ENCODE results near the gene TRAK2. TPM values are rescaled to one million over a fixed set of nuclear protein-coding genes. Genes with fewer than 3 reads are reported as not detected.
"Not testable (repeated sequence)": the region's sequence is repeated elsewhere in the genome, so short reads cannot be mapped to it uniquely, and the experiment has no call there.

Gene TRAK2
- total and polyA plus RNA-seq, 2 experiments from 2014 or later = 6.7 to 17.0 TPM

DNA sequence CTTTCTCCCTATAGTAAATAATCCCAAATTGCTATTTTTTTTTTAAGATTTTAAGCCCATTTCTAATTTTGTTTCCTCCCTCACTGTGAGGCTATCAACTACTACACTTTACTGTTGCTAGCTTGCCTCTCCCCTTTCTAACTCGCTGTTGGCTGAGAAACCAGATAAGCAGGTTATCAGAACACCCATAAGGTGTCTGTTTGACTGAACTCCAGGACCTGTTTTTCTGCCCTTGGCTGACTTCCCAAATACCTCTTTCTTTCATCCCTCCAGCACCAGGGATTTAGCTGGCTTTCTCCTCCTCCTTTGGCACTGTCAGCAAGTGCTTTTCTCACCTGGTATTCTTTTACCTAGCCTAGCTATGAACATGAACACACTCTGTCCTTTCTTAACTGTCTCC is 11.1 kb downstream of the TRAK2 start:
- no peaks in the 10 kb centered on the region; the same call in 2 of the 3 replicates for H3K36me3 Mint-ChIP-seq (ENCODE audit: low read depth)
- Histone ChIP-seq H3K27ac (ENCODE audit: low read depth) (0 out of 2 replicates have a peak overlapping the region, but pooled peaks have one; percentile 5), H3F3A (replicated peaks; ENCODE audit: low read depth) (no peaks in the 10 kb centered on the region), H3K4me1 (ENCODE audit: insufficient read depth) (no peaks in the 10 kb centered on the region), H3K4me3 (no peak overlapping the region), H3K27me3 (ENCODE audit: insufficient read depth) (no peaks in the 10 kb centered on the region), H4K20me1 (replicated peaks; ENCODE audit: insufficient read depth) (peaks cover 6% of the 10 kb centered on the region), H3K36me3 (ENCODE audit: insufficient read depth) (no peaks in the 10 kb centered on the region), H3K4me2 (no peak overlapping the region), H2AFZ (no peak overlapping the region), H3K9me2 (ENCODE audit: insufficient read depth) (no peaks in the 10 kb centered on the region), H3K79me2 (replicated peaks; ENCODE audit: insufficient read depth) (peaks cover 26% of the 10 kb centered on the region)
- TF ChIP-seq ZNF114 (CRISPR knock-in tag; IDR thresholded peaks at IDR 0.05) (no peak), EZH2 (IDR thresholded peaks at IDR 0.05; ENCODE audit: low read depth, unreplicated experiment) (no peak)
- TF ChIP-seq, protein P1, sequence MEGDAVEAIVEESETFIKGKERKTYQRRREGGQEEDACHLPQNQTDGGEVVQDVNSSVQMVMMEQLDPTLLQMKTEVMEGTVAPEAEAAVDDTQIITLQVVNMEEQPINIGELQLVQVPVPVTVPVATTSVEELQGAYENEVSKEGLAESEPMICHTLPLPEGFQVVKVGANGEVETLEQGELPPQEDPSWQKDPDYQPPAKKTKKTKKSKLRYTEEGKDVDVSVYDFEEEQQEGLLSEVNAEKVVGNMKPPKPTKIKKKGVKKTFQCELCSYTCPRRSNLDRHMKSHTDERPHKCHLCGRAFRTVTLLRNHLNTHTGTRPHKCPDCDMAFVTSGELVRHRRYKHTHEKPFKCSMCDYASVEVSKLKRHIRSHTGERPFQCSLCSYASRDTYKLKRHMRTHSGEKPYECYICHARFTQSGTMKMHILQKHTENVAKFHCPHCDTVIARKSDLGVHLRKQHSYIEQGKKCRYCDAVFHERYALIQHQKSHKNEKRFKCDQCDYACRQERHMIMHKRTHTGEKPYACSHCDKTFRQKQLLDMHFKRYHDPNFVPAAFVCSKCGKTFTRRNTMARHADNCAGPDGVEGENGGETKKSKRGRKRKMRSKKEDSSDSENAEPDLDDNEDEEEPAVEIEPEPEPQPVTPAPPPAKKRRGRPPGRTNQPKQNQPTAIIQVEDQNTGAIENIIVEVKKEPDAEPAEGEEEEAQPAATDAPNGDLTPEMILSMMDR (conservative IDR thresholded peaks at IDR 0.05; ENCODE audit: low read depth in 2 of 2) = no peak
- peaks cover 10% of the 10 kb centered on the region for H3K4me1 Mint-ChIP-seq
- ATAC-seq (peak; percentile 61), DNase-seq (ENCODE audit: low spot score) (peak; percentile 39)
- no peaks in the 10 kb centered on the region for H3K9me3 Mint-ChIP-seq
- no peaks in the 10 kb centered on the region for H3K27me3 Mint-ChIP-seq (ENCODE audit: insufficient read depth, low read depth, poor library complexity)
- peak overlapping the region; percentile 56; the same call in 1 of the 2 replicates for H3K27ac Mint-ChIP-seq
- no peak overlapping the region for H3K4me3 Mint-ChIP-seq

DNA sequence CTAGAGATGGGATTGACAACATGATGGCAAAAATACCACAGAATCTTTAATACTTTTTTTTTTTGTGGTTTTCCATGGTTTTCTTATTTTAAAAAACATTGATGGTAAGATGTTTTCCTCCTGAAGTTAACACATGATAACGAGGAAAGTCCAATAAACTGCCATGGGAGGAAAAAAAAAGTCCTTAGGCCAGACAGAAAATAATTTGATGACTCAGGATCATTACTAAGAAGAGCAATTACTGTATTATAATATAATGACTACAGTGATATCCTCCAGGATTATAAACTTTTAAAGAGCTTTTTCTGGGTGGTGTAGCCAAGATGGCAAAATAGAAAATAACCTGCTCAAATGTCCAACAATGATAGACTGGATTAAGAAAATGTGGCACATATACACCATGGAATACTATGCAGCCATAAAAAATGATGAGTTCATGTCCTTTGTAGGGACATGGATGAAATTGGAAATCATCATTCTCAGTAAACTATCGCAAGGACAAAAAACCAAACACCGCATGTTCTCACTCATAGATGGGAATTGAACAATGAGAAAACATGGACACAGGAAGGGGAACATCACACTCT is 11.8 kb downstream of the TRAK2 start:
- not testable (repeated sequence) for H3K27ac Mint-ChIP-seq; H3K27me3 ChIP-seq (ENCODE audit: insufficient read depth); H3K27ac ChIP-seq (ENCODE audit: low read depth); DNase-seq (ENCODE audit: low spot score); H3K4me1 ChIP-seq (ENCODE audit: insufficient read depth); H3F3A ChIP-seq (replicated peaks; ENCODE audit: low read depth); ATAC-seq; H3K4me3 Mint-ChIP-seq; H3K9me3 Mint-ChIP-seq; H3K4me3 ChIP-seq; H3K9me2 ChIP-seq (ENCODE audit: insufficient read depth); H2AFZ ChIP-seq; H3K4me2 ChIP-seq; H3K4me1 Mint-ChIP-seq; H4K20me1 ChIP-seq (replicated peaks; ENCODE audit: insufficient read depth); H3K27me3 Mint-ChIP-seq (ENCODE audit: insufficient read depth, low read depth, poor library complexity); H3K36me3 Mint-ChIP-seq (ENCODE audit: low read depth); H3K36me3 ChIP-seq (ENCODE audit: insufficient read depth)
- peaks cover 31% of the 10 kb centered on the region for H3K79me2 ChIP-seq (replicated peaks; ENCODE audit: insufficient read depth)

DNA sequence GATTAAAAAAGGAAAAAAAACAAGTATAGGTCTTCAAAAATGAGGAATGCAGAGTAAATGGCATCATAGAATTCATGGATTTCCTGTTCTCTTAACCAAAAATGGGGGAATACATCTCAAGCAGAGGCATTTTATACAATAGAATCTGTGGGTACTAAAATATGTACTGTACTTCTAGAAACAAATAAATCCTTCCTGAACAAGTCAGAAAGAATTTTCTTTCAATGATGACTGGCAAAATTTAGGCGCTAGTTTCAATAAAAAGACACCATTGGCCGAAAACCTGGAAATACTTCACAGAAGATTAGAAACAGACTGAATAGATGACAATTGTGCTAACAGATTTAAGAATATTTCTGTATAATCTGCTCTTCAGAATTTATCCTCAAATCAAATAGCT is 15.1 kb downstream of the TRAK2 start:
- H3K27me3 ChIP-seq (ENCODE audit: insufficient read depth) = no peaks in the 10 kb centered on the region
- H4K20me1 ChIP-seq (replicated peaks; ENCODE audit: insufficient read depth) = peaks cover 3% of the 10 kb centered on the region
- Mint-ChIP-seq H3K4me3 (no peak overlapping the region), H3K9me3 (peaks cover 5% of the 10 kb centered on the region), H3K27me3 (ENCODE audit: insufficient read depth, low read depth, poor library complexity) (no peaks in the 10 kb centered on the region), H3K4me1 (peaks cover 19% of the 10 kb centered on the region), H3K27ac (no peak overlapping the region), H3K36me3 (ENCODE audit: low read depth) (peaks cover 6% of the 10 kb centered on the region)
- no peak overlapping the region for H3K4me2 ChIP-seq
- no peaks in the 10 kb centered on the region for H3K9me2 ChIP-seq (ENCODE audit: insufficient read depth)
- no peak overlapping the region for H3K4me3 ChIP-seq
- peaks cover 4% of the 10 kb centered on the region; the same call in 1 of the 2 replicates for H3K4me1 ChIP-seq (ENCODE audit: insufficient read depth)
- ATAC-seq (no peak), DNase-seq (ENCODE audit: low spot score) (no peak)
- no peak overlapping the region for H2AFZ ChIP-seq
- H3K27ac ChIP-seq (ENCODE audit: low read depth) = no peak overlapping the region
- peaks cover 46% of the 10 kb centered on the region for H3K79me2 ChIP-seq (replicated peaks; ENCODE audit: insufficient read depth)
- H3F3A ChIP-seq (replicated peaks; ENCODE audit: low read depth) = no peaks in the 10 kb centered on the region
- H3K36me3 ChIP-seq (ENCODE audit: insufficient read depth) = no peaks in the 10 kb centered on the region
- TF ChIP-seq ZNF114 (CRISPR knock-in tag; IDR thresholded peaks at IDR 0.05) (no peak), JUNB (IDR thresholded peaks at IDR 0.05; ENCODE audit: unreplicated experiment) (no peak), CREB1 (CRISPR knock-in tag; IDR thresholded peaks at IDR 0.05; ENCODE audit: low read depth) (no peak), EZH2phosphoT487 (IDR thresholded peaks at IDR 0.05; ENCODE audit: unreplicated experiment) (no peak), ZNF462 (CRISPR knock-in tag; IDR thresholded peaks at IDR 0.05) (no peak), POLR2AphosphoS5 (IDR thresholded peaks at IDR 0.05; ENCODE audit: low read depth) (no peak), EZH2 (IDR thresholded peaks at IDR 0.05; ENCODE audit: low read depth, unreplicated experiment) (no peak)

Measured in GM23338 (cell line).